NCI-H187 treated with DMSO at 0.1 percent for 48 hours (cell line): Measurements from ENCODE around the gene HES6.

Source experiments
- DNase-seq: peaks from one replicate; lab custom pipeline; 2025; lab: John Stamatoyannopoulos, UW

The HES6 gene, protein sequence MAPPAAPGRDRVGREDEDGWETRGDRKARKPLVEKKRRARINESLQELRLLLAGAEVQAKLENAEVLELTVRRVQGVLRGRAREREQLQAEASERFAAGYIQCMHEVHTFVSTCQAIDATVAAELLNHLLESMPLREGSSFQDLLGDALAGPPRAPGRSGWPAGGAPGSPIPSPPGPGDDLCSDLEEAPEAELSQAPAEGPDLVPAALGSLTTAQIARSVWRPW

DNA sequence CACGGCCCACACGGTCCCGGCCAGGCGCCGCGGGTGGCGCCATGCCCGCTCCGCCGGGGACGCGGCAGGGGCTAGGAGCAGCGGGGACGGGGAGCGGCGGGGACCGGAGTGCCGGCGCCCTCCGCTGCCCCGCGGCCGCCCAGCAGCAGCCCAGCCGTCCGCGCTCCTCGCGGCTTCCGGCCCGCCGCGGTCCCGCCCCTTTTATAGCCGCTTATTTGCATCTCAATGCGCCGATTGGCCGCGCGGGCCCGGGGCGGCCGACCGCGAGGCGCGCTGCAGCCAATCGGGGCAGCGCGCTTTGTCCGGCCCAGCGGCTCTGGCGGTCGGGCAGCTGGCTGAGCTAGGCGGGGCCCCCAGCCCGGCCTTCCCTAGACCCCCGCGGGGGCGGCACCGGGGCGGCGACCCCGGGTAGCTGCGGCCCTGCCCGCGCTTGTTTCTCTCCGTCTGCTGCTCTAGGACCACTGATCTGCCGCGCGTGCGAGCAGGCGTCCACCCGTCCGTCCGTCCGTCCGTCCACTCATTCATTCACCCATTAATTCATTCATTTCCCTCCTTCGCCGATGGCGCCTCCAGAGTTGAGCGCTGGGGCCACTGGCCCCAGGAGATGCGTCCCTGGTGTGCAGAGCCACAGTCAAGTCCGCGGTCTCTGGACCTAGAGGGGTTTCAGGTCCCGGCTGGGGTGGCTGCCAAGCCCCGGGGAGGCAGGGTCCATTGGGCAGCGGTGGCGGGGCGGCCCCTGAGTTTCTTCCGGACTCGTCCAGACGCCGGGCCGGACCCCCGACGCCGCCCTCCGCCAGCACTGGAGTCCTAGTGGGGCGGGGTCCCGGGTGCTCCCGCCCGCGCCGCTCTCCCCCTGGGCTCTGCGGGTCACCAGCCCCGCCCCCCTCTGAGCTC lies at the start of gene HES6:
Gene HES6, minus strand, starts transcription at position 176 of the 894 bp plus-strand sequence. Its CDS starts 133 bp downstream, at position 43.
- DNase-seq = peak; percentile 21

DNA sequence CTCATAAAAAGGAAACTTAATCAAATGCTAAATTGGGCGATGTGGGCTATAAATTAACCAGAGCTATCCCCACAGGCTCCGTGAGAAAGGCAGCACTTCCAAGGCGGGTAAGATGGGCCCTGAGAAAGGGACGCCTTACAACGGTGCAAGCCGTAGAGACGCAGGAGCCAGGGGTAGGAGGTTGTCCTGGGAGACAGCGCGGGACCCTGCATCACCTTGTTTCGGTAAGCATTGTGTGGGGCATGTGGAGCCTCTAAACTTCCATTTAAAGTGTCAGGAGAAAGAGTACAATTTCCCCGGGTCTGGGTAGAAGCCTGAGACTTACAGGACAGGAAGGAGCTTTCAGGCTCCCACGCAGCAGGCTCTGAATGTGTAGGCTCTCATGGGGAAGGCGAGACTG lies 49.7 kb upstream of the HES6 start:
- no peak for DNase-seq

DNA sequence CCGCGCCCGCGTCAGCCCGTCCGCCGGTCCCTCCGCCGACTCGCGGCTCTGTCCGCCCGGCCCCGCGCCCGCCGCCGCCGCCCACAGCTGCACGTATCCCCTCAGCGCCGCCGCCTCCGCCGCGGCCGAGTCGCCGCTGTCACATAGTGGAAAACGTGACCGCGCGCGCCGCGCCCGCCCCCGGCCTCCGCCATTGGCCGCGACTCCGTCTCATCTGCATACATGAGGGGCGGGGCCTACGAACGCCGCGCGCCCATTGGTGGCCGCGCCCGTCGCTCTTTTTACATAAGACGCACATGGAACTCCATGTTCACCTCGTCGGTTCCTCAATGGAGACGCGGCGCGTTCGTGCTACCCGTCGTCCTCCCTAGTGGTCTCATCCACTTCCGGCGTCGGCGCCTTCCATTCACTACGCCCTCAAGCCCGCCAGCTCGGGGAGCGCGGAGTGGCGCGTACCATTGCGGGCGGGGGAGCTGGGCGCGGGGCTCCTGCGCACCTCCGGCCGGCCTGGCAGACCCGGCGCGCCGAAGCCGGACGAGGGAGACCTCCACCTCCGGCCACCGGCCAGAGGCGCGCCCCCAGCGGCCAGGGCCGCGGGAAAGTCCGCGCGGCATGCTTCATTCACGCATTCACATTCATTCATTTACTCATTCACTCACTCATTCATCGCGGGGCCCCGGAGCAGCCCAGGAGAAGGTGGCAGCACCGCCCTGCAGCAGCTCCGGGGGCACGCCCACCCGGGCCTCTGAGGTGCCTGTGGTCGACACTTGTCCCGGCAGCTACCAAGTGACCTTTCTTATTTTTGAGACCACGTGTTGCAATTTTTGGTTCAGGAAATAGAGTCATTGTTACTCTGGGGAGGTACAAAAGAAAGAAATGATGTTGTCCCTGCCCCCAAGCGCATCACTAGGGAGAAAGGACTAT lies 49.1 kb upstream of the HES6 start:
- peak; percentile 28 for DNase-seq

DNA sequence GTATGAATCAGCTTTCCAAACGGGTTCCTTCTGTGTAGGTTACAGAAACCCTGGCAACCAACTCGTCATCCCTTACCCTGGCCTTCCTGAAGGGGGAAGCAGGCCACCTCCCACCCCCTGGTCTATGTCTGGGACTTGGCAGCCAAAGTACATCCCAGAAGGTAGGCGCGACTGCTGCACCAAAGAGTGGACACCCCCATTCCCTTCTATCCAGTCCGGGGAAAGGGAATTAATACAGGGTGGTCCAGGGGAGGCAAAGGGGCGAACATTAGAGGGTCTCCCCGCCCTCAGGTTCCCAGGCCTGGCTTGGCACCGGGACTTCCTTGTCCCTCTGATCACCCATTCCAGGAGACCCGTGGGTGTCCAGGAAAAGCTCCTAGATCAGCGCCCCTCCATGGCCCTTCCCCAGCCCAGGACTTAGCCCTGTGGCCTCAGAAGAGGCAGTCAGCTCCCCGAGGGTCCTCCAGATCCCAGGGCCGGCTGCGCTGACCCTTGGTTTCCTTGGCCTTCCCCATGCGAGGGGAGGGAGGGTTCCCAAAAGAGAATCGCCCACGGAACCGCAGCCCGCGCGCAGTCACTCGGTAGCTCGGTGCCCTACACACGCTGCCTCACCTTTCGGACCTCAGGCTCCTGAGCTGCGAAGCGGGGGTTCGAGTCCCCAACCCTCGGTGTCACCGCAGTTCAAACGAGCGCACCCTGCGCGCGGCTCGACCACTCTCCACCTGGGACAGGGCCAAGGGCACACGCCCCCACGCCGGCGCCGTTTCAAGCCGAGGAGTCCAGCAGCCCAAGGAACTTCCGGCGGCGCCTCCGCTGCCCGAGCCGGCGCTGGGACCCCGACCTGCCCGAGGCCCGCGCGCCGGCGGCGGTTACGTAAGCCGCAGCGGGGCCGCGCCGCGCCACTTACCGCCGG lies 48.2 kb upstream of the HES6 start, which contains the start of gene PER2:
Gene PER2, minus strand, starts transcription at position 874 of the 913 bp plus-strand sequence. CDS start 10,674 bp downstream, outside the sequence.
- DNase-seq = no peak

DNA sequence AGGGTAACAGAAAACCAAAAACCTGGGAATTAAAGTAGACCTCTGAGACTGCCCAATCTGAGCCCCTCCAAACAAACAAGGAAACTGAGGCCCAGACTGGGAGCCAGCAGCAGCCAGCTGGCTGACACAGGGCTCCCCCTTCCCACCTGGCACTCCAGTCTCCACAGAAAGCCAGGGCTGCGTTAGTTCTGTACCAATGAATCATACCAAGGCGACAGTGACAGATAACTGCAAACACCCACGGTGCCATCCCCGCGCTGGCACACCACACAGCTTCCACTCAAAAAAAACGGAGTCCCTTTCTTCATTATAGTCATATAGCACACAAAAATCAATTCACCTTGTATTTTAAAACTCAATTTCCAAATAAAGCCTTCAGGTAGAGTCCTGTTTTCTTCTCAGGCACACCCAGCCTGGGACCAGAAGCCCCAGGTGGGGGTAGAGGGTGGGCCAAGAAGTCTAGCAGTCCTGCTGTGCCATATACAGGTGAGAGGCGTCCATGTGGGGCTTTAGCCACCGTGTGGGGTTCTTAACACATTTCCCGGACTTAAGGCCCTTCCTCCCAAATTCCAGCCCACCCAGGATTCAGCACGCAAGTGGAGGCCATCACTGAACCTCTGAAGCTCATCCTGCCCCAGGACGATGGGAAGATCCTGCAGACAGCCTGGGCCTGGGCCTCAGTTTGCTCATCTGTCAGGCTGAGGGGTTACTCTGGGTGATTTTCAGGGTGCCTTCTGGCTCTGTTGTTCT lies 47.3 kb upstream of the HES6 start:
- no peak for DNase-seq

DNA sequence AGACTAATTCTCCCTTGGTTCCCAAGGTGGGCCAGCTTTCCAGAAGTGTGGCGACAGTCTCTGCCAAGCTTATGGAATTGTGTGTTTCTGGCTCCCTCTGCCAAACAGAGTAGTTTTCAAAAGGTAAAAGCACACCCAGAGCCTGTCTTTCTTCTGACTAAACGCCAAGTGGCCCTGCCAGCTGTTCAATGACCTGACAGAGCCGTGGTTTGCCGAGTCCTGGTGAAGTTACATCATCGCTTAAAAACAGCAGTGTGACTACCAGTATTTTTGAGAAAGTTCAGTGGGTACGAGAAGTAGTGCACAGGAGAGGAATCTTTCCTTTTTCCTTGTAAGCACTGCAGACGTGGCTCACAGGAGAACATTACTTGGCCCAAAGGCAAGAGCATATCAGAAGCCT lies 46.7 kb upstream of the HES6 start:
- DNase-seq = no peak

DNA sequence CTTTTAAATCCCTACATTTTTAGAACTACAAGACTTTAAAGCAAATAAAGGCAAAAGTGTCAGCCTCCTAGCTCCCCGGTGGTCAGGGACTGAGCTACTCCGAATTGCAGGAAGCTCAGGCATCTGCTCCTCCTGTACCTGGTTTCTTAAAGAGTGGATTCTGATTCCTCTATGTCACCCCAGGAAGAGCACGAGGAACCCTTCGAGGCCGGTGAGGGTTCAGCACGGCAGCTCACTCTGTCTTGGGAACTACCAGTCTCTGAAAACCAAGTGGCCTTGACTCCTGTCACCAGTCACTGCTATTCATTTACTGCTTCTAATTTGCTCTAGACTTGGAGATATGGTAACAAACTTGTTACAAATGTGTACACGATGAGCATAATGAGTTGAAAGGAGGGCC lies 46.3 kb upstream of the HES6 start:
- DNase-seq = no peak

DNA sequence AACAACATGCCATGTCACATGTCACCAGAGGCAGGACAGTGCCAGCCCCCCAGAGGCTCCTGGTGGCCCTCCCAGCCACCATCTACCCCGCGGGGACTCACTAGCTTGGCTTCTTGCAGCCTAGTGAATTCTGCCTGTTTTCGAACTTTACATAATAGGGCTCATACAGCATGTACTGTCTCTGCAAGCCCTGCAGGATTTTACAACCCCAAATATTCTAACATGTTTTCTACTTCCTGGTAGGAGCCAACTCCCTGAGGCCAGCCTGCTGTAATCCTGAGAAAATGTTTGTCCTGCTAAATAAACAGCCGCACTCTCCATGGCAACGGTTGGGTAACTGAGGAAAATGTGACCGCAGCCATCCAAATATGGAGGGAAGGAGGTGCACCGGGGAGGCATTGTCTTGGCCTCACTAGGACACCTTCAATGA lies 45.8 kb upstream of the HES6 start:
- no peak for DNase-seq

DNA sequence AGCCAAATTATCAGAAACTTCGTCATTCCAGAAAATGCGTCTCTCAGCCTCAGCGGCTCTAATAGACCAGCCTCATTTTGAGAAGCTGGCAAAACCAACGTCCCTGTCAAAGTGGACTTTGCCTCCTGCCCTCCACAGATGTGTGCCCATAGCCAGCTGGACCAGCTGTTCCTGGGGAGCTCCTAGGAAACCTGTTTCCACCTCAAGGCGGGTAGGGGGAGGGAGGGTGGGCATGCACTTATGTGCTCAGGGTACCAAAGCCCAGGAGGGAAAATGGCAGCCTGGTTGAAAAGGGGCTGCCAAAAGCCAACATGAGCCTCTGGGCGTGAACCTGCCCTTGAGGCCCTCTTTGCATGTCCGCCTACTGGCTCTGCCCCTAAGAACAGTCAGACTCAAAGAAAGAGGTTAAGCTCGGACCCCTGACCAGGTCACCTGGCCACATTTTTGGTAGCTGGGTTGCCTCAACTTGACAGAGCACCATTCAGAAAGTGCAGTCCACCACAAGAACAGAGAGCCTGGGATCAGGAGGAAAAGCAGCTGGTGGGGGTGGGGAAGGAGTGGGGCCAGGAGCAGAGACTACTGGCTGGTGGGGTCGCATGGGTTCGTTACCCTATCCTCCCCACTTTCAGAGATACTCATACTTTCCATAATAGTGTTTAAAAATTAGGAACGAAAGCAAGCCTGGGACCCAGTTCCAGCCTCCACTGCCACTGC lies 45.1 kb upstream of the HES6 start:
- DNase-seq = no peak

DNA sequence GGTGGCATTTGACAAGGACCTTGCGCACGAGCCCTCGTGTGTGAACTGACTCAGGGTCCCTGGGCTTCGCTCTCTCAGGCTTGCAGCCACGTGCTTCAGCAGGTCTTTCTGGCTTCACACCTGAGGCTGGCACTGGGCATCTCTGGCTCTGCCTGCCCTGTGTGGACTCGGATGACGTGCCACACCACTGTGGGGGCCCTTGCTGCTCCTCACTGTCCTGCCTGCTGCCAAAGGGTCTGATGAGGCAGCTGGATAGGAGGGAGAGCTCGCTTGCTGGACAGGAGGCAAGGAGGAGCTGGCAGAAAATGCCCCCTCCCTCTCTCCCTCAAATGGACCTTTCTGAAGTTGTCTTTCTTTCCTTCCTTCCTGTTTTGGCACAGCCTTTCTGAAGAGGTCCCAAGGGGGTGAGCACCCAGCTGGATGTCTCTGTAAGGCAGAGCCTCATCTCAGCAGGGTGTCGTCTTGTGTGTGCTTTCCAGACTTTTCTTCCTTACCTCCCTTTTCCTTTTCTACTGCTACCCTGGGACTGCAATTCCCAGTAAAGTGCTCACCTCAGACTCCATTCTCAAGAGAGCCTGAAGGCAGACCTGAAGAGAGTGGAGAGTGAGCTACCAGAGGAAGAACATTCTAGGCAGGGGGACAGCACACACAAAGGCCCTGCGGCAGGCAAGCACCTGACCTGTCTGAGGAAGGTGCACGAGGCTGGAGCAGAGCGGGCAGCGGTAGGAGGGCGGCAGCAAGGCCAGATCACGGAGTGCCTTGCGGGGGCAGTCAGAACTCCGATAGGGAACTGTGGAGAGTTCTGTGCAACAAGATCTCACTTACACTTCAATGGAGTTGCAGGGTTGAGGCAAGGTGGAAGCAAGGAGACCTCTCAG lies 43.3 kb upstream of the HES6 start:
- no peak for DNase-seq

DNA sequence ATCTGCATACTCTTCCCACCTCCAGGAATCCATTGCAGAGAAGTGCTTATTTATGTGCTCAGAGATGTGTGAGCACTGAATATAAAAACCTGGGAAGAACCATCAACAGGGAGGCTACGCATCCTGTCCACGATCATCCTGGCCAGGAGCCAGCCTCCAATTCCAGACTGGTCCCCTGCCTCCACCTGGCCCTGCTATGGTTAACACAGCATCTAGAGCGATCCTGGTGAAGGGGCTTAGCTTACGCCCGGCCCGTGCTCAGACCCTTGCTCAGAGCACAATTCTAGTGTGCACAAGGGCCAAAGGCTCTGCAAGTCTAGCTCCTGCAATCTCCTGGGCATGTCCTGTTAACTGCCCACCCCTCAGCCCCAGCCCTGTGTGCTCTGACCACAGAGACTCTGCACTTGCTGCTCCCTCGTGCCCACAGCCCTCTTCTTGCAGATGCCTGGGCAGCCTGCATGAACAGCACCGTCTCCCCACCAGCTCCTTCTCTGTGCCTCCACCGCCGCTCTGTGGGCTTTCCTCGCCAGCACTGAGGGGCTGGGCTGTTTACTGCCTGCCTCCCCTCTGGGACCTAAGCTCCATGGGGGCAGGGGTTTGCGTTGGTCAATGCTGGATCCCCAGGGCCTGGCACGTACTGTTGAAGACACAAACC lies 42.1 kb upstream of the HES6 start:
- DNase-seq = no peak

DNA sequence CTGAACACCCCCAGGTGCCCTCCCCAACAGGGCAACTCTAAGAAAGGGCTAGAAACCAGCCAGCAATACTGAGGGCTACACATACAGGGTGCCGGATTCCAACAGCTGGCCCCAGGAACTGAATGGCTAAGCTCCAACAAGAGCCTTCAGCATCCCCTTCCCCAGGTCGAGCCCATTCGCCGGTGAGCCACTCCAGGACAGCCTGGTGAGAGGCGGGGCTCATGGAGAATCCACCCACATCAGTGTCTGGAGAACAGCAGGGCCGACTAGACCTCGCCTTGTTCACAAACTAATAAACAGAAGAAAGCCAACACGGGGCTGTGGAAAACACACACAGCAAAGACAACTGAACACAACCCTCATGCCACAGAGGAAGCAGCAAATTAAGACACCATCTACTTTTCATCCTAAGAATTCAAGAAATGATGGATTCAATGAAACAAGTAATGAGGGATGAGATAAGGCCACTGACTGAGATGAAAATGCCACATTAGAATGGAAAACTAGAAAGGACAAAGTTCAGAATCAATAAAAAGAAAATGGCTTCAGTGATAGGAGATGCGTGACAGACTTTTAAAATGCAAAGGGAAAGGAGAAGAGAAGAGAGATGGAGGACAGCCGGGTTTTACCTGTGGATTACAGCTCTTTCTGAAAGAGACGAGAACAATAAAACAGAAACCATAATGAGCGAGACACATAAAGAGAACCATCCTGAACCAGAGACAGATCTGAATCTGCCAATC lies 40.4 kb upstream of the HES6 start:
- DNase-seq = no peak

DNA sequence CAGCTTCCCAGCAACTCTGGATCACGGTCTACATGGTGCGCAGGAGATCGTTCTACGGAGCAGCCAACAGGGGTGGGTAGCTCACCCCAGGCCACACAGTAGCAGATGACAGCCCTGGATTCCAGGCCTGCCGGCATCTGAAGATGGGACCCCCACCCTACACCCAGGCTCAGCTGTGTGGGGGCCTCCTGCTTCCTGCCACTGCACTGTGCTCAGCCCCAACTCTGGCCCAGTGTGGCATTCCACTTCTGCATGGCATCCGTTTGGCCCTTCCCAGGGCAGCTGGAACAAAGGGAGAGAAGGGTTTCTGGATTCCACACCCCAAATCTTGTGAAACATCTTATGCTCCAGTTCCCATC lies 39.5 kb upstream of the HES6 start:
- no peak for DNase-seq

DNA sequence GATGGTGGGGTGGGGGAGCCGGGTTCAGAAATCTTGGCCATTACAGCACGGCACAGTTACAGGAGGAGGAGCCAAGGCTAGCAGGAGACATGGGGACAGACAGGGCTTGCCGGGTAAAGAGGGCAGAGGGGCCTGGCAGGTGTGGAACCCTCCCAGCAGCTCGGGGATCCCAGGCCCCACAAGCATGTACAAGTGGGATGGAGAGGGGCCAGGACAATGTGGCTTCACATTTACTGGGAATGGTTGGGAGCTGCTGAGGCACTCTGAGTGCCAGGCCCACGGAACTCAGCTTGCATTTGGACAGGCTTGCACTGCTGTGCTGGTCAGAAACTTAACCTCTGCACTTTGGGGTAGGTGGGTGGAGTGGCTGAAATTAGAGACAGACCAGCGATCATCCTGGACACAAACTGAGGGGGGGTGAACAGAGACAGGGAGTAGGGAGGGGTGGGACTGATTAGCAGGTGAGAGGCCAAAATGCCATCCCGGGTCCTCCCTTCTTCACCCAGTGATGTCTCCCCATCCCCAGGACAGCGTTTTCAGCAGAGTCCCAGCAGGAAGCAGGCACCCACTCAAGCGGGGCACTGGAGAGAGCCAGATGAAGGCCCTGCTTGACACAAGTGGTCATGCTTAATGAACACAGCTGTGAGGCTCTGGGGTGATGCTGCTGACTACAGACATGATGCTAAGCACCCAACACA lies 38.9 kb upstream of the HES6 start:
- no peak for DNase-seq

DNA sequence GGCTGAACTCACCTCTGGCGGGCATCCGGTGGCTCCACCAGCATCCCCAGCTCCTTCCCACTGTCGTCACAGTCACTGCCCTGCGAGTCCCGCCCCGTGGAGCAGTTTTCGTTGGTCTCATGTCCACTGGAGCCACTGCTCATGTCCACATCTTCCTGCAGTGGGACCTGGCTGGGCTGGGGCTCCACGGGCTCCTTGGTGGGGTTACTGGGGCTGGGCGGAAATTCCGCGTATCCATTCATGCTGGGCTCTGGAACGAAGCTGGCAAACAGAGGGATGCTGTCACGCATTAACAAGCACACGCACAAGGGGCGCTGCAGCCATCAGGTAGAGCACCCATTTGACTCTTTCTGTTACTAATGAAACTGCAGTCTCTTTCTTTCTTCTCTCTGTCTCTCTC lies 37.9 kb upstream of the HES6 start:
- DNase-seq = no peak

DNA sequence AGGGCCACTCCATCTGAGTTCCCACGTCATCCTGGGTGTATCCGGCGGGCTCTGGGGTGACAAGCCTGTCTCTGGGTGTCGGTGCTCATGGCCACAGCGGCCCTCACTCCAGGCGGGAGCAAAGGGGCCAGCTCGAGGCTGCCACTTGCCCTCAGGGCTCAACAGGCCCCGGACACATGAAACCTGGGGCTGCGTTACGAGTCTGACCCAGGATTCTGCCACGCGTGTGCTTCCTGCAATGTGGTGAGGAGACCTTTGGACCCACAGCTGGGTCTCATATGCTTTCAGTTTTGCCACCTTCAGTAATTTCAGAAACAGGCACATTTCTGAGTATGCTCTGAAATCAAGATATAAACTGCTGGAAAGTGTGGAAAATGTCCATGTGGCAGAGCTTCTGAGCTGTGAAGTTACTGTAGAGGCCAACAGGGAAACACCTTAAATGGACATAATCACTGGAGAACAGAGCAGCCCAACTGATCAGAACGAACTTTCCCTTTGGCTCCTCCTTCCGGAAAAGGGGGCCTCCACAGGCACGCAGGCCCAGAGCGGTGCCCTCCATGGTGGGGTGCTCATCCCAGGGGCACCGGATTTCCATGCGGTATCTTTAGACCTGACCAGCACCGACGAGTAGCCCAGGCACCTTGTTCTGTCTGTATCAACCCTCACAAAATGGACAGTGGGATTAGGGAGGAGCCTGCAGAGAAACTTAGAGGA lies 34.5 kb upstream of the HES6 start:
- DNase-seq = no peak
